ENCODE results near the gene FUCA1. TPM values are rescaled to one million over a fixed set of nuclear protein-coding genes. Genes with fewer than 3 reads are reported as not detected.

Gene FUCA1
- total RNA-seq, 2 donors from 2014 or later = 21.3 to 27.0 TPM

- no peak overlapping the region for H3K4me3 ChIP-seq
- intact Hi-C loops (cut with DNase I) = no loop called here
- no peaks in the 10 kb centered on the region for H3K36me3 ChIP-seq (replicated peaks in 1 of 2; ENCODE audit: insufficient read depth in 1 of 2, low read depth in 2 of 2)
- ATAC-seq (no peak), DNase-seq (no peak)
- WGBS, 2 donors = 78% methylated on average over 11 of the region's 16 CpGs; no CpG with 5 or more reads in 1 of the 2 donors
- TF ChIP-seq POLR2A (IDR thresholded peaks at IDR 0.05) (no peak), CTCF (IDR thresholded peaks at IDR 0.05) (no peak)
- H3K27ac ChIP-seq = no peak overlapping the region
- peaks cover 46% of the 10 kb centered on the region for H3K4me1 ChIP-seq
- no peaks in the 10 kb centered on the region for H3K27me3 ChIP-seq
- no peaks in the 10 kb centered on the region for H3K9me3 ChIP-seq
Measured at GRCh38 chr1:23795676-23796465, 72.2 kb downstream of the FUCA1 start.

Other genes with a start within 250 kb of the FUCA1 start
- 100 to 1,000 TPM; 553 to 720 TPM for gene RPL11, start 176.5 kb downstream of the FUCA1 start, total RNA-seq
- gene ELOA, start 124.8 kb downstream of the FUCA1 start, total RNA-seq = 10 to 100 TPM; 22.6 to 28.0 TPM
- 10 to 100 TPM; 31.9 to 32.3 TPM for gene PITHD1, start 89.9 kb downstream of the FUCA1 start, total RNA-seq
- 10 to 100 TPM; 20.4 to 28.5 TPM for gene LYPLA2, start 77.1 kb downstream of the FUCA1 start, total RNA-seq
- gene GALE, start 67.5 kb downstream of the FUCA1 start, total RNA-seq = 10 to 100 TPM; 29.3 to 32.7 TPM
- gene HMGCL, start 42.9 kb downstream of the FUCA1 start, total RNA-seq = 10 to 100 TPM; 18.9 to 21.1 TPM
- gene CNR2, start 45.1 kb upstream of the FUCA1 start, total RNA-seq = not detected
- 10 to 100 TPM; 54.4 to 64.6 TPM for gene PNRC2, start 91.5 kb upstream of the FUCA1 start, total RNA-seq
- 10 to 100 TPM; 61.5 to 89.7 TPM for gene SRSF10, start 112.0 kb upstream of the FUCA1 start, total RNA-seq
- 1 to 10 TPM; 2.3 to 4.3 TPM for gene MYOM3, start 243.8 kb upstream of the FUCA1 start, total RNA-seq